Subcutaneous abdominal adipose tissue (tissue), 5 donors: ENCODE data around the gene NEK4.
"Not testable (repeated sequence)": the region's sequence is repeated elsewhere in the genome, so short reads cannot be mapped to it uniquely, and the experiment has no call there.

Experiments
- H3K27ac ChIP-seq: one replicate; pipeline ENCODE4 v1.7.0; 2013; ENCODE audit warnings: low read depth, mild to moderate bottlenecking, inconsistent platforms, low read length, moderate library complexity
- H3K27me3 ChIP-seq, 5 donors: one replicate each; pipeline ENCODE4 v1.7.0; 2013; ENCODE audit warnings: low read length in 5 of 5, inconsistent platforms in 1 of 5; ENCODE audit not compliant: control insufficient read depth in 5 of 5, insufficient read depth in 4 of 5
- H3K36me3 ChIP-seq, 5 donors: one replicate each; pipeline ENCODE4 v1.7.0; 2013; ENCODE audit warnings: low read length in 5 of 5; ENCODE audit not compliant: control insufficient read depth in 5 of 5, insufficient read depth in 5 of 5
- H3K4me1 ChIP-seq, 5 donors: one replicate each; pipeline ENCODE4 v1.7.0; 2013; ENCODE audit warnings: low read length in 5 of 5, mild to moderate bottlenecking in 3 of 5, moderate library complexity in 1 of 5; ENCODE audit not compliant: control insufficient read depth in 5 of 5, insufficient read depth in 5 of 5
- H3K4me3 ChIP-seq, 5 donors: one replicate each; pipeline ENCODE4 v1.7.0; 2013; ENCODE audit warnings: low read length in 5 of 5, low read depth in 1 of 5
- H3K9ac ChIP-seq, 5 donors: one replicate each; pipeline ENCODE4 v1.7.0; 2013; ENCODE audit warnings: low read length in 5 of 5, mild to moderate bottlenecking in 4 of 5, moderate library complexity in 3 of 5
- H3K9me3 ChIP-seq, 5 donors: one replicate each; pipeline ENCODE4 v1.7.0; 2013; ENCODE audit warnings: low read length in 5 of 5; ENCODE audit not compliant: control insufficient read depth in 5 of 5
- donor health status: healthy.
- donor health status: healthy.
- donor health status: healthy.
- donor health status: healthy.
- donor health status: healthy.

Gene NEK4

DNA sequence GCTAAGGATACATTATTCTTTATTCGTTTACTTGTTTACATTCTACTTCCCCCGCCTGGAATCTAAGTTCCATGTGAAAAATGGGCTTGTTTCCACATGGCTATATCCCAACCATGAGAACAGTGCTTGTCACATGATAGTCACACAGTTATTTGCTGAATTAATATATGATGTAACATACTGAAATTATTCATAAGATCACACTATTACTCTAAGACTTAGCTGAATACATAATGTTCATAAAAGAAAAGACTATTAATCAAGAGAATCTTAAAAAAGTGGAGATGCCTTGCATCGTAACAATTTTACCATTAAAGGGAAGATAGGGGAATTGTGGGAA, 91.6 kb downstream of the NEK4 start:
- H3K27me3 ChIP-seq = no peaks in the 10 kb centered on the region
- H3K9ac ChIP-seq = no peak overlapping the region
- peaks cover 24 to 43% (median 33%) of the 10 kb centered on the region in 5 donors for H3K36me3 ChIP-seq
- H3K4me1 ChIP-seq = peaks cover 2 to 56% (median 49%) of the 10 kb centered on the region in 5 donors
- H3K27ac ChIP-seq = peak overlapping the region; percentile 98
- no peaks in the 10 kb centered on the region for H3K9me3 ChIP-seq
- no peak overlapping the region for H3K4me3 ChIP-seq

DNA sequence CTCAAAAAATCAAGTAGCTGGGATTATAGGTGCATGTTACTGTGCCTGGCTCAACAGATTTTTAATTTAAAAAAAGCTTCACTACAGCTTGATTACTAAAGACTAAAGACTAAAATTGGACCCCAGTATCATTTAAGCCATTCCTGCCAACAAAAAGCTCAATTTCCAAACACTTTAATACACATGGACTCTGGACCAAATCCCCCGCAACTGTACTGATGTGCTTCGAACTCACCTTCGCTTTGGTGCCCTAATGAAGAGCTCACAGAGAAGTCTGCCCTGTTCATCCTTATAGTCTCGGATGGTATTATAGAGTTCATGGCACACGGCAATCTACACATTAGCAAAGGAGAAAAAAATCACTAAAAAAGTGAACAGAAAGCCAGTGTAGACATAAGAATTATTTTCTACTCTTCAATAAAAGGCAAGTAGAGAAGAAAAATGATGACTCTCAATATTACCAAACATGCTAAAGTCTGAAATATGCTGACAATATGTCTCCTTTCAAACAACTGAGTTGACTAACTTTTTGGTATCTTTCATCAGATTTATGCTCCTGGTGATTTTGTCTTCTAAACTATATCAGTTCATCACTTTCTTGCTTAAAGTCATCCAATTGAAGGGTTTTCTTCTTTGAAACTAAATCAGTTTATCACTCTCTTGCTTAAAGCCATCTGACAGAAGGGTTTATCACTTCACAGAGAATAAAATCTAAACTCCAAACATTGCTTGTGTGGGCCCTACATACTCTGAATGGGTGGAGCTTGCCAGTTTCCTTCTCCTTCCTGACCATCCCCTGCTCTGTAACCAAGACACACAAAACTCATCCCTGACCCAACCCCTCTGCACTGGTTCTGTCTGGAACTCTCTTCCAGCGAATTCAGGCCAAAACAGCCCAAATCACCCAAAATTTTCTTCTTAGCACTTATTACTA, 92.2 kb downstream of the NEK4 start:
- peak overlapping the region; percentile 98 for H3K27ac ChIP-seq

GRCh38 chr3:52676201-52676600, 94.5 kb downstream of the NEK4 start:
- not testable (repeated sequence) for H3K4me3 ChIP-seq, H3K27me3 ChIP-seq, H3K9ac ChIP-seq, H3K9me3 ChIP-seq, H3K27ac ChIP-seq
- Histone ChIP-seq H3K4me1 (peaks cover 2 to 29% (median 21%) of the 10 kb centered on the region in 5 donors), H3K36me3 (peaks cover 34 to 61% (median 49%) of the 10 kb centered on the region in 5 donors)

More for the DNA sequence above, 92.2 kb downstream of the NEK4 start:
- Histone ChIP-seq H3K4me1 (peaks cover 2 to 49% (median 42%) of the 10 kb centered on the region in 5 donors), H3K9ac (no peak overlapping the region), H3K9me3 (no peaks in the 10 kb centered on the region), H3K27me3 (no peaks in the 10 kb centered on the region), H3K36me3 (peaks cover 24 to 46% (median 35%) of the 10 kb centered on the region in 5 donors), H3K4me3 (no peak overlapping the region)

- Histone ChIP-seq H3K36me3 (peaks cover 25 to 64% (median 42%) of the 10 kb centered on the region in 5 donors), H3K27ac (peak overlapping the region; percentile 64), H3K4me1 (peaks cover 0 to 24% (median 11%) of the 10 kb centered on the region in 5 donors), H3K4me3 (no peak overlapping the region), H3K9ac (peak overlapping the region in 1 of 5 donors; percentile 53), H3K27me3 (no peaks in the 10 kb centered on the region), H3K9me3 (no peaks in the 10 kb centered on the region)
Observed at GRCh38 chr3:52671676-52672075, 99.1 kb downstream of the NEK4 start.

- Histone ChIP-seq H3K9me3 (no peaks in the 10 kb centered on the region), H3K27ac (peak overlapping the region; percentile 64), H3K36me3 (peaks cover 20 to 63% (median 37%) of the 10 kb centered on the region in 5 donors), H3K4me3 (no peak overlapping the region), H3K27me3 (no peaks in the 10 kb centered on the region), H3K9ac (peak overlapping the region in 1 of 5 donors; percentile 53), H3K4me1 (peaks cover 0 to 24% (median 11%) of the 10 kb centered on the region in 5 donors)
Observed at GRCh38 chr3:52670621-52671521, 99.9 kb downstream of the NEK4 start.

DNA sequence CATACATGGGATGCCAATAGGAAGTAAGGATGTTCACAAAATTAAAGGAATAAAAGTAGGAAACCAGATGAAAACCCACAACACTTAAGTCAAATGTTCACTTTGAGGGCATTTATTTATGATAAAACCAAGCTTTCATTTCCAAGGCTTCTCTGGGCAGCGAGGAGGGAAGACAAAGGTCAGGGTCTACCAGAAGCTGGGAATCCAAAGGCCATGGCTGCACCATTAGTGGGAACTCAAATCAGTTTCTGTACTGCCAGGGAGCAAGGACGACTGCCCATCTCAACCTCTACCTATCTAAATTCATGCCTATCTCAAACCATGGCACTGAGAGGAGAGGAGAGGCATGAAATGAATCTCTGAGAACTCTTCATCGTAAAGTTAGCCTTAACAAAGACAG, 107.6 kb downstream of the NEK4 start:
- Histone ChIP-seq H3K4me1 (no peaks in the 10 kb centered on the region), H3K4me3 (no peak overlapping the region), H3K9ac (no peak overlapping the region), H3K27me3 (no peaks in the 10 kb centered on the region), H3K9me3 (no peaks in the 10 kb centered on the region), H3K27ac (no peak overlapping the region), H3K36me3 (peaks cover 27 to 76% (median 60%) of the 10 kb centered on the region in 5 donors)

- Histone ChIP-seq H3K4me1 (no peaks in the 10 kb centered on the region), H3K36me3 (peaks cover 39 to 80% (median 69%) of the 10 kb centered on the region in 5 donors), H3K9me3 (no peaks in the 10 kb centered on the region), H3K9ac (no peak overlapping the region), H3K27me3 (no peaks in the 10 kb centered on the region), H3K4me3 (no peak overlapping the region), H3K27ac (no peak overlapping the region)
Observed at GRCh38 chr3:52660046-52660445, 110.7 kb downstream of the NEK4 start.
